Skeletal muscle satellite cell (primary cell): Measurements from ENCODE around the gene SOS1. TPM values are rescaled to one million over a fixed set of nuclear protein-coding genes. Genes with fewer than 3 reads are reported as not detected.
"Not testable (repeated sequence)": the region's sequence is repeated elsewhere in the genome, so short reads cannot be mapped to it uniquely, and the experiment has no call there.

Source experiments
- H3K27me3 ChIP-seq: 2 replicates; pipeline ENCODE4 v1.7.0; 2013; ENCODE audit warnings: low read length; ENCODE audit not compliant: control insufficient read depth, insufficient read depth
- H3K36me3 ChIP-seq: 2 replicates; pipeline ENCODE4 v1.7.0; 2013; ENCODE audit warnings: mild to moderate bottlenecking, control low read depth, low read length; ENCODE audit not compliant: insufficient read depth
- H3K4me1 ChIP-seq: 2 replicates; pipeline ENCODE4 v1.7.0; 2013; ENCODE audit warnings: low read length; ENCODE audit not compliant: control insufficient read depth, insufficient read depth
- H3K4me2 ChIP-seq: 2 replicates; pipeline ENCODE4 v1.7.0; 2013; ENCODE audit warnings: mild to moderate bottlenecking, low read length
- H3K4me3 ChIP-seq: 2 replicates; pipeline ENCODE4 v1.7.0; 2013; ENCODE audit warnings: low read length
- H3K9ac ChIP-seq: 2 replicates; pipeline ENCODE4 v1.7.0; 2013; ENCODE audit warnings: mild to moderate bottlenecking, low read depth, low read length, moderate library complexity
- H3K9me3 ChIP-seq: replicated peaks from 2 replicates; pipeline ENCODE4 v1.7.0; 2013; ENCODE audit warnings: mild to moderate bottlenecking, control low read depth, low read length
- small RNA-seq: library from RNA; depleted of rRNA; stranded (forward); fragments of <200 nt; gene quantifications from one replicate; pipeline ENCODE3, GENCODE V24; 2012

The SOS1 gene

GRCh38 chr2:38937548-38937947 is 183.3 kb downstream of the SOS1 start:
- Histone ChIP-seq H3K9me3 (no peaks in the 10 kb centered on the region), H3K27me3 (no peaks in the 10 kb centered on the region), H3K36me3 (no peaks in the 10 kb centered on the region), H3K9ac (no peak overlapping the region), H3K4me1 (no peaks in the 10 kb centered on the region), H3K4me2 (no peak overlapping the region), H3K4me3 (no peak overlapping the region)

GRCh38 chr2:38936516-38936915 is 184.3 kb downstream of the SOS1 start:
- H3K9me3 ChIP-seq, H3K4me1 ChIP-seq, H3K9ac ChIP-seq, H3K27me3 ChIP-seq, H3K36me3 ChIP-seq, H3K4me2 ChIP-seq, H3K4me3 ChIP-seq: not testable (repeated sequence)

- Histone ChIP-seq H3K9ac (no peak overlapping the region), H3K4me1 (no peaks in the 10 kb centered on the region), H3K27me3 (no peaks in the 10 kb centered on the region), H3K4me3 (no peak overlapping the region), H3K36me3 (no peaks in the 10 kb centered on the region), H3K9me3 (no peaks in the 10 kb centered on the region), H3K4me2 (no peak overlapping the region)
Measured at GRCh38 chr2:38935568-38936172, 185.2 kb downstream of the SOS1 start.

- Histone ChIP-seq H3K9ac (no peak overlapping the region), H3K4me2 (no peak overlapping the region), H3K36me3 (no peaks in the 10 kb centered on the region), H3K27me3 (no peaks in the 10 kb centered on the region), H3K4me3 (no peak overlapping the region), H3K4me1 (no peaks in the 10 kb centered on the region), H3K9me3 (no peaks in the 10 kb centered on the region)
Measured at GRCh38 chr2:38934742-38935141, 186.1 kb downstream of the SOS1 start.

- Histone ChIP-seq H3K9me3 (no peaks in the 10 kb centered on the region), H3K9ac (no peak overlapping the region), H3K27me3 (no peaks in the 10 kb centered on the region), H3K4me1 (no peaks in the 10 kb centered on the region), H3K36me3 (no peaks in the 10 kb centered on the region), H3K4me2 (no peak overlapping the region), H3K4me3 (no peak overlapping the region)
Measured at GRCh38 chr2:38933653-38934052, 187.2 kb downstream of the SOS1 start.

- no peaks in the 10 kb centered on the region for H3K4me1 ChIP-seq
- no peaks in the 10 kb centered on the region for H3K9me3 ChIP-seq
- no peaks in the 10 kb centered on the region for H3K36me3 ChIP-seq
- H3K27me3 ChIP-seq, result no peaks in the 10 kb centered on the region
- H3K4me3 ChIP-seq, result no peak overlapping the region
- no peak overlapping the region for H3K4me2 ChIP-seq
- H3K9ac ChIP-seq, result no peak overlapping the region
Measured at GRCh38 chr2:38932586-38932985, 188.3 kb downstream of the SOS1 start.

Small RNA genes lying within 50 kb of the gene (small RNA-seq; reads per million reads assigned to genes)
- gene HSPE1P13 (not detected), gene RF00019 (not detected), gene RN7SL96P (not detected), gene RNU6-198P (not detected)
